Stimulated activated CD4-positive, alpha-beta T cell treated with anti-CD3 and anti-CD28 coated beads, TNF-alpha, amount 100 ng/mL, for 4 hours (primary cell): ENCODE data around the gene SPRED2.

Experiments
- DNase-seq, 3 experiments: peaks; one replicate each; pipeline ENCODE4 v3.0.0-alpha.2; 2020; ENCODE audit warnings: low read depth in 3 of 3

SPRED2 gene

GRCh38 chr2:65277791-65278483, 154.5 kb downstream of the SPRED2 start:
- no peak for DNase-seq

- no peak for DNase-seq
These were observed 155.3 kb downstream of the SPRED2 start for GRCh38 chr2:65277118-65277517.

- DNase-seq: no peak
These were observed 155.8 kb downstream of the SPRED2 start for GRCh38 chr2:65276609-65277008.

GRCh38 chr2:65275141-65275915, 157.1 kb downstream of the SPRED2 start:
- DNase-seq: no peak

- no peak for DNase-seq
These were observed 159.1 kb downstream of the SPRED2 start for GRCh38 chr2:65273344-65273743.

- DNase-seq: no peak
These were observed 163.4 kb downstream of the SPRED2 start for GRCh38 chr2:65268957-65269356.

- no peak for DNase-seq
These were observed 165.4 kb downstream of the SPRED2 start for GRCh38 chr2:65267008-65267407.

- no peak for DNase-seq
These were observed 166.7 kb downstream of the SPRED2 start for GRCh38 chr2:65265671-65266045.

GRCh38 chr2:65264821-65265670, 167.4 kb downstream of the SPRED2 start:
- DNase-seq: no peak

- DNase-seq: no peak
These were observed 168.4 kb downstream of the SPRED2 start for GRCh38 chr2:65263986-65264385.

- DNase-seq: no peak
These were observed 169.1 kb downstream of the SPRED2 start for GRCh38 chr2:65263262-65263661.

GRCh38 chr2:65261676-65262075, 170.7 kb downstream of the SPRED2 start:
- no peak for DNase-seq
